GM19043 (cell line): Measurements from ENCODE around the gene NOP10.
"Not testable (repeated sequence)": the region's sequence is repeated elsewhere in the genome, so short reads cannot be mapped to it uniquely, and the experiment has no call there.

ENCODE experiments used
- ATAC-seq: cut with Tn5 transposase; IDR thresholded peaks from one replicate; pipeline ENCODE4 v1.9.1; 2021; ENCODE audit warnings: low read depth; ENCODE audit not compliant: unreplicated experiment

Gene NOP10

DNA sequence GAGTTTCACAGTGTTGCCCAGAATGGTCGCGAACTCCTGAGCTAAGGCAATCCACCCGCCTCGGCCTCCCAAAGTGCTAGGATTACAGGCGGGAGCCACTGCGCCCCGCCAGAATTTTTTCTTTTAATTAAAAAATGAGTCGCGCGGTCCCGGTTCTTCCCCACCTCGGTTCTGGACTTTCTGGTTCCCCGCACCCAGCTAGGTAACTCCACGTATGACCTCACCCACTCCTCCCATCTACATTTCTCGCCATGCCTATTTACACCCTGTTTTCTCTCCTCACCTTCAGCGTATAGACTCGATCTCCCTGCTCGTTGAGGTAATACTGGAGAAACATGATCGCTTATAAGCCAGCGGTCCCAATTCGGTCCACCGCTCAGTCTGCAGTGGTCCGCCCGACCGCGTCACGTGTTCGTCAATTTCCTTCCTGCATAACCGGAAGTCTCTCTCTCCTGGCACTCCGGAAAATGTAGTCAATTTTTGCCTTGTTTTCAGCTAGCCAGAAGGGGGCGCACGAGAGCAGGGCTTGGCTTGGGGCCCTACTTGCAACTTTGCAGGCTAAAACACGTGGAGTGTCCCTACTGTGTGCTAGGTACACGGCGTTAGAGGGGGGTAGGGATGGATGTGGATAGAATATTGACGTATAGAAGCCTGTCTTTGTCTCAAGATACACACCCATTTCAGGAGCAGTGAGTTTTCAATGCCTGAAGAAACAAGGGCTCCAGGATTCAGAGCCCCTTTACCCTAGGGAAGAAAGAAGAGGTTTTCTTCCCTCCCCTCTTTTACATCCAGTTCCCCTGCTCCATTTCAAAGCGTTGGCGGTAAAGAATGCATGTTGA is at the start of gene NOP10, which contains the start of gene NUTM1:
Gene NOP10 (minus strand): TSS at position 400 of the 839 bp plus-strand sequence. CDS start 63 bp downstream, at position 337.
Gene NUTM1 (plus strand): TSS at position 579 of the 839 bp plus-strand sequence. CDS start 382 bp downstream, outside the sequence.
- peak; percentile 86 for ATAC-seq

DNA sequence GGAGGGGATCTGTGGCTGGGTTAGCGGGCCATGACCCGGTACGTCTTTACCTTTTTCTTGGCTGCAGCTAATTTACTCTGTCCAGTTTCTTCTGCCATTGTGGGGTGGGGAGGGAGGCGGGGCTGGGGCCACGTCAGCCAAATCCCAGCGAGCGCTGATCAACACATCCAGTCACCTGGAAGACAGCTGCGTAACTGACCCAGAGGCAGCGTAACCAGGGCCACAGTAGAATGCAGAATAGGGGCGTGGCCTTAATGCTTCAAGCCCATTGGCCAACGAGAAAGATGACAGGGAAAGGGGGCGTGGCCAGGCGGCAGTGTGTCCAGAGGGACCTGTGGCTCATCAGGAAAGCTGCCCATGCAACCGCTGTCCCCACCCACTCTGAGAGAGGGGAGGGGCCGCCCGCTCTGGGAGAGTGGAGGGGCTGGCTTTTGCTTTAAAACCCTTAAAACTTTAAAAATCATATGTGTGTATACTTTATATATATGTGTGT is 46.7 kb upstream of the NOP10 start:
- ATAC-seq: not testable (repeated sequence)

DNA sequence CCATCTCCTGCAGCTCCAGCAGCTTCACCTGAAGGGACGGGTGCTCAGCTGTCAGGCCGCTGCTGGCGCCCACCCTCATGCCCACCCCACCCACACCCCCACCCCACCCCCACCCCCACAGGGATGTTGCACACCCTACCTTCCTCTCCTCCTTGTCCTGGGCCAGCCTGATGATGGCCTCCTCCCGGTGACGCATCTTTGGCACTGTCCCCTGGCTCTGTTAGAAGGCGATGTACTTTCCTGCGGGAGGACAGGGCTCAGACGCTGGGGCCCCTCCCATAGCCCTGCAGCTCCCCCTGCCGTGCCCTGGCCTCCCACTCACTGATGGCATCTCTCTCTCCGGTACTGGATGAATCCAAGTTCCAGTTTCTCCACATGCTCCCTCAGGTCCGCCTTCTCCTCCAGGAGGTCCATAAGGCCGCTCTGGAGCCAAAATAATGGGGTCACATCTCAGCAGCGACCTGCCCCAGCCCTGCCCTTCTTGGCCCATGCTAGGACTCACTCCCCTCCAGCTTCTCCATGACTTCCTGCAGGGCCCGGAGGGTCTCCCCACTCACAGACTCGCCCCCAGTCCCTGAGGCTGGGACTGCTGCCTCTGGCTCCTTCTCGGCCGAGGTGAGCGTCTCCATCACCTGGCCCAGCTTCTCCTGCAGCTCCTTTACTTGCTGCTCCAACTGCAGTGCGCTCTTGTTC is 39.0 kb upstream of the NOP10 start:
- not testable (repeated sequence) for ATAC-seq

DNA sequence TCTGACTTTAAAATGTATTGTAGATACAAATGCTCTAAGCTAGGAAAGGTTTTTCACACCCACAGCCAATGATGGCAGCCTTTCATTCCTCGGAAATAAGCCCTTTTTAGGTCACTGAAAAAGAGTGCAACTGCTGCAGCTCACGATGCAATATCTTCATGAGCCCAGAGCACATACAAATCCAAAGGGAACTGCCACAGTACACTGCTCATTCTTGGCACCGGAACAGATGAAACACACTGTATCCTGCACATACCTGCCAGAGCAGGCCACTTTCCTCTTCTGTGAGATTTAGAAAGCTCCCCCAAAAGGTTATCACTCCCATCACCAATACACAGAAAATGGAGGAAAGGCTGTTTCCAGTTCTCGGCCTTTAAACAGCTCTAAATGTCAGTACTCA is 37.6 kb upstream of the NOP10 start:
- ATAC-seq: not testable (repeated sequence)

DNA sequence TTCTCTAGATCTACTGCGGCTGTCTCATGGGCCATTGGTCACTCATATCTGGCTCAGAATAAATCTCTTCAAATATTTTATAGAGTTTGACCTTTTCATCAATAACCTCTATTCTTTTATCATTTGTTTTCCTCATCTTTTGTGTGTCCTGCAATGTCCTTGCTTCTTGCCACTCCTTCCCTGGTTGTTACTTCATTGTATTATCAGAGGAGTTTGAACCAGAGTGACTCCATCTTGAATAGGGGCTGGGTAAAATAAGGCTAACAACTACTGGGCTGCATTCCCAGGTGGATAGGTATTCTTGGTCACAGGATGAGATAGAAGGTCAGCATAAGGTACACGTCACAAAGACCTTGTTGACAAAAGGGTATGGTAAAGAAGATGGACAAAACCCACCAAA is 33.9 kb upstream of the NOP10 start:
- ATAC-seq: no peak

DNA sequence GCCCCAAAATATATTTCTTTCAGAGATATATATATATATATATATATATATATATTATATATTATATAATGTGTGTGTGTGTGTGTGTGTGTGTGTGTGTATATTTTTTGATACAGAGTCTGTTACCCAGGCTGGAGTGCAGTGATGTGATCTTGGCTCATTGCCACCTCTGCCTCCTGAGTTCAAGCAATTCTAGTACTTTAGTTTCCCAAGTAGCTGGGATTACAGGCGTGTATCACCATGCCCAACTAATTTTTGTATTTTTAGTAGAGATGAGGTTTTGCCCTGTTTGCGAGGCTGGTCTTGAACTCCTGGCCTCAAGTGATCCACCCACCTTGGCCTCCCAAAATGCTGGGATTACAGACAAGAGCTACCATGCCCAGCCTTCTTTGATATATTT is 32.6 kb upstream of the NOP10 start:
- not testable (repeated sequence) for ATAC-seq

DNA sequence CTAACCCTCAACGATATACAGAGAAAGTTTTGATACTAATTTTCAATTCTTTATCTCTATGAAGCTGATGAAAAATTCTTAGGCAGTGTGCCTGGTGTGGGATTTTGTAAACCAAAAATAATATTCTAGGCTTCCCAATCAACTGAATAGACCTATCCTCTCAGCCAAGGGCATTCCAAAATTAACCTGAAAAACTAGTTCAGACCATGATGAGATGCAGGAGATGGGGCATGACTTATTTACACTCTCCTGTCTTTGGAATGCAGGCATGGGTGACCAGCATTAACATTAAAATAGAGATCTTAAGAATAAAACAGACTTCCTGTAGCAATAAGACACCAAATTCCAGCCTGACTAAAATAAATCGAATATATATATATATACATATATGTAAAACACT is 31.9 kb upstream of the NOP10 start:
- no peak for ATAC-seq

DNA sequence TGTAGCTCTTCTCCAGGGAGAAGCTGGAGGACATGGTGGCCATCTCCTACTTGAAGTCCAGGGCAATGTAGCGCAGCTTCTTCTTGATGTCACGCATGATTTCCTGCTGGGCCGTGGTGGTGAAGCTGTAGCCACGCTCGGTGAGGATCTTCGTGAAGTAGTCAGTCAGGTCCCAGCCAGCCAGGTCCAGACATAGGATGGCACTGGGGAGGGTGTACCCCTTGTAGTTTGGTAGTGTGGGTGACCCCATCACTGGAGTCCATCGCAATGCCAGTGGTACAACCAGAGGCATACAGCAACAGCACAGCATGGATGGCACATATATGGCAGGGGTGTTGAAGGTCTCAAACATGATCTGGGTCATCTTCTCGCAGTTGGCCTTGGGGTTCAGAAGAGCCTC is 31.0 kb upstream of the NOP10 start:
- ATAC-seq: no peak

DNA sequence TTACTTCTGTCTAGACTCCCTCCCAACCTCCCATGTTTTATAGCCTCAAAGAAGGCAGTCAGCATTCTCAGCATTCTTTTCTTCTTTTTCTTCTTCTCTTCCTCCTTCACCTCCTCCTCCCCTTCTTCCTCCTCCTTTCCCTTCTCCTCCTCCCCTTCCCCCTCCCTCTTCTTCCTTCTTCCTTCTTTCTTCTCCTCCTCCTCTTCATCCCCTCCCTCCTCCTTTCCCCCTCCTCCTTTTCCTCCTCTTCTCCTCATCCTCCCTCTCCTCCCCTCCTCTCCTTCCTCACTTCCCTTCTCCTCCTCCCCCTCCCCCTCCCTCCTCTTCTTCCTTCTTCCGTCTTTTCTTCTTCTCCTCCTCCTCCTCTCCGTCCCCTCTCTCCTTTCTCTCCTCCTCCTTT is 27.7 kb upstream of the NOP10 start:
- ATAC-seq: no peak

DNA sequence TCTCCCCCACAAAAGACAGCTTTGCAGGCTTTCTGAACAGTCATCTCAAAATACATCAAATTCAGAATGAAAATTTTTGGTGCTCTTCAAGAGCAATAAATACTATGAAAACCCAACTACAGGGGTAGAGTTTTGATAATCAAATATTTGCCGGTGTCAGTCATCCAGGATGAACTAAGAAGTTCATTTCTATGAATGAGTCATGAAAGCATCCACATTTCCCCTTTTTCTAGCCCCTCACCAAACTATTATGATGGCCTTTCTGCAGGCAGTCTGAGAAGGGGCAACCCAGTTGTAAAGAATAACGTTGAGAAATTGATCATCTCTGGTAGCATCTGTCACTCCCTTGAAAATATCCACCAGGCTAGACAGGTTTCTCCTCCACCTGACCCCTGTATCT is 27.2 kb upstream of the NOP10 start:
- ATAC-seq: no peak

DNA sequence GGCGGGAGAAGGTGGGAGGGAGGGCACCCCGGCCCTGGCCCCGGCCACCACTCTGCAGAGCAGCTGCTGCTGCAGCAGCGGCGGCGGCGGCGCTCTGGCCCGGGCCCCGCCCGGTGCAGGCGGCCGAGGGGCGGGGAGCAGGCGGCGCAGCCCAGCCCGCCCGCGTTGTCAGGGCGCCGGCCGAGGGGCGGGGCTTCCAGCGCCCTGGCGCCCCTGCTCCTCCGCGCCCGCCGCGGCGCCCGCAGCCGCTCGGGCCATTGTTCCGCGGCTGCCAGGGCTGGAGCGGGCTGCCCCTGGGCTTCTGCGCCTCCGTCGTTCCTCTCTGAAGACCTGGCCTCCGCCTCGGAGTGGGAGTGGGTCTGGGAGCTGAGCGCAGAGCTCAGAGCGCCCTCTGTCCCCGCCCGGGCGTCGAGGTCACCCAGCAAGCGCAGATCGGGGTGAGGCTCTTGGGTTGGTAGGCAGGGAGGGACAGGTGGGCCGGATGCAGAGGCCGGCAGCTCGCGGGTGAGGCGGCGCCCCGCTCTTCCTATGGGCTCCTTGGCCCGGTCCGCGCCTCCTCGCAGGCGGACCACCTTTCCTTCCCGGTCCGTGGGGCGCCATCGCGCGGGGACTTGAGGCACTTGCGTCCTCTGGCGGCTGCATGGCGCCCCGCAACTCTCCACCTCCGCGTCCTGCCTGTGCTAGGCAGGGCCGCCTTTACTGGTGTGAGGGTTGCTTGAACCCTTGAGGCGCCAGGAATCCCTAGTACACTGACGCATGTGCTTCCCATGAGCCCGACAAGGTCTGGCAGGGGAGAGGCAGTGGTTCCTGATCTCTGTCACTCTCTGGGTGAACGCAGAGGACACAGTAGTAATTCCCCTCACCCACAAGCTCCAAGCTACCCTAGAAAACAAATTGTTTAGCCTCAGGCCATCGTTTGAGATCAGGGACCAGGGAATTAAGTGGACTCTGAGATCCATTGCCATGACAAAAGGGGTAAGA is 24.5 kb upstream of the NOP10 start, which contains the start of gene LPCAT4:
Gene LPCAT4 (minus strand): TSS at position 96 of the 981 bp plus-strand sequence. CDS start 96 bp downstream, outside the sequence.
- peak; percentile 70 for ATAC-seq

DNA sequence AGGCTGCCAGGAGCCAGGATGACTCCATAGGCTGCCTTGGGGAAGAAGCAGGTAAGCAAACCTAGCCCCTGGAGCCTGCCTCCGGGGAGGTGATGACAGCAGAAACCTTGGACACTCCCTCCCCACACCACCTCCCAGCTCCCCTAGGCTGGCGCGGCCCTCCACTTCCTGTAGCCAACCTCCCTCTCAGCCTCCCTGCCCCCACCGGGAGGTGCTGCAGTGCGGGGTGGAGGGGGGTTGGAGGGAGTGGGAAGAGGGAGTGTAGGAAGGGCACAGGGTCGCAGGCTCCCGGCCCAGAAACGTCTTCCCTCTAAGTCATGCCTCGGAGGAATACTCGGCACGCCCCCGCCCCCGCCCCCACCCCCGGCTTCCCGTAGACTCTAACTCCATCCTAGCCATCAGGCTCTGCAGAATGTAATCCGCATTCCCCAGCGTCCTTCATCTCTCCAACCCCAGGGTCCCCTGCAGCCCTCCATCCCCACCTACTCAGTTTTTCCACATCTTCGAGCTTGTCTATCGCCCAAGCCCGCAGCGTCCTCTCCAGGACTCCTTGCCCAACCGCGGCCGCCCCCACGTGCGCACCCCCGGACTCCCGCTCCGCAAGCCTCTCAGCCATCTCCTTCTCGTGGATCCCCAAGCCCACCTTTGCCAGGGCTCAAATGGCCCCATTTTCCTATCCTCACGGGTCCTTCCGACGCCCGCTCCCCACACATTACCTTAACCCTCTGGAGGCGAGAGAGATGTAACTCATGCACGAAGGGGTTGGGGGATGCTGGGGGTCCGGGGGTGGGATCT is 23.5 kb upstream of the NOP10 start:
- ATAC-seq: no peak

DNA sequence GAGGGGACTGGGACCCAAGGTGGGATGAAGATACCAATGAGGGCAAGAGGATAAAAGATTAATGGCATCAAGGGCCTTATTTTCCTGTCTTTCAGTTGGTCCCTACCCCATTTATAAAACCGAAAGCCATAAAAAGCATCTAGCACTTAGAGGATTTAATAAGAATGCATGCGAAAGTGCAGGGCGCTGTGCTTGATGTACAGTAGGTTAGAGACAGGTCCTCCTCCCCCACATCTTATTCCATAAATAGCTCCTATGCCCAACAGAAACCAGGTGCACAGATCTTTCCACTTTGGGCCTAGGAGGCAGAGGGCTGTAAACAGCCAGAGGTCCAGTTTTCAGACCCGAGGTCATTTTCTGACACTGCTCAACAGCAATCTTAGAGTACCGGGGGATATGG is 22.9 kb upstream of the NOP10 start:
- ATAC-seq: no peak

DNA sequence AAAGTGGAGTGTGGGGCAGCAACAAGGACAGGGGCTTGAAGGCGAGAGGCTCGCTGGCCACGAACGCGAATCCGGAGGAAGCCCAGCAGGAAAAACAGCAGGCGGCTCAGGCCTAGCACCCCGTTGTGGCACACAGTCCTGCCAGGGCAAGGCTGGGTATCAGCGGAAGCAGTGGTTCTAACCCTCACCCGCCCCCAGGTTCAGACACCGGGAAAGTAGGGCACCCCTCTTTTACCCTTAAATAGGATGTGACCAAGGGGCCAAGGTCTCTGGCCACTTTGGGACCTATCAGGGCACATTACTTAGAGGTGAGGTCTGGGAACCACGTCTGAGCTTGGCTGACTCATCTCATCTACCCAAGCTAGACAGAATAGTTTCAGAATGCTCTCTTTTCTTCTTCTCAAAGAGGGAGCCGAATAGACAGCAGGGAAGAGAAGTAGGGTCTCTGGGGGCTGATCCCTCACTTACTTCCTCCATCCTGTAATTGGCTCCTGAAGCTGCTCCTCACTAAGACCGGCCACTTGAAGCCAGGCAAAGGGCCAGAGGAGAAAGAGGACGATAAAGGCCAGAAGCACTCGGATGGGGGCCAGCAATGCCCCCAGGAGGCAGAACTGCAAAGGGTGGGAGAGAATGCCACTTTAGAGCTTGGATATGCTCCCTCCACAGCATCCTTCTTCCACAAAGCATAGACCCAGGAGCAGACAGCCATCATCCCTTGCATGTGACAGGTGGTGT is 22.3 kb upstream of the NOP10 start:
- ATAC-seq: no peak

DNA sequence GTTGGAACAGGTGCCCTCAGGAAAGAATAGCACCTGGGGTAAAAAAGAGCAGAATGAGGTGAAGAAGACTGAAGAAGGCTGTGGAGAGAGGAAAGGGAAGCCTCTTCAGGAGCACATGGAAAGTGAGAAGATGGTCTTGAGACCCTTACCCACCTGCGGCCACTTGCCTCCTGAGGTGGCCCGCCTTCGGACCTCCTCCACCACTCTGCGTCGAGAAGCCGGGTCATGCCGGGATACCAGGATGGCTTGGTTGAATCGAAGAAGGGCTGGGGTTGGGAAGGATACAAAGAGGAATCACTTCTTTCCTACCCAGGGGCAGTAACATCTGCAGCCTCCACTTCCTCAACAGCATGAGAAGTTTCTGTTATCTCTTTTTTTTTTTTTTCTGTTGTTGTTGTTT is 21.1 kb upstream of the NOP10 start:
- no peak for ATAC-seq

DNA sequence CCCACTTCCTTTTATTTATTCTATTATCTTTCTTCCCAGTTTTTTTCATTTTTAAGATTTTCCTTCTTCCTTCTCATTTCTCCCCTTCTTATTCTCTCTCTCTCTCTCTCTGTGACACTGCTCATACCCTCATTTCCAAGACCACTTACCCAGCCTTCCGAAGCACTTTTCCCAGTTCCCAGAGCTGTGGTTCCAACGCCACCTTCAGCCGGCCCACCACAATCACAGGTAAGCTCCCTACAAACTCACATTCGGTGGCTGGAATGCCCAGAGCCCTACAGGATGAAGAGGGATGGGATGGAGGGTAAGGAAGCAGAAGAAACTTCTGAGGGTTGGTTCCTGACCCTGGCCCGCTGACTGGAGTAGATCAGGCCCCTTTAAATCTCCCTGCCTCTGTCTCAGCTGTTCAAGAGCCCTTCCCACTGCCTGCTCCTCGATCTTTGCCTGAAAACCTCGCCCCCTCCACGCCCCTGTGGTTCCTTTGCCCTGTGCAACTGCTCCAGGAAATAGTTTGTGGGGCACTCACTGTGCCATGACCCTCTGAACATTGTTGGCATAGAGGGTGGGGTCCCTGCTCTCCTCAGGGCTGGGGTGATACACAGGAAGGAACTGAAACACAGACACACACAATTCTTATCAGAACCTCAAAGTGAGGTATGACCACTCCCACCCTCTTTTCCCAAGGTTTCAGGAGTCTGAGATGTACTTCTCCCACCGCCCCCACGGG is 19.3 kb upstream of the NOP10 start:
- no peak for ATAC-seq

DNA sequence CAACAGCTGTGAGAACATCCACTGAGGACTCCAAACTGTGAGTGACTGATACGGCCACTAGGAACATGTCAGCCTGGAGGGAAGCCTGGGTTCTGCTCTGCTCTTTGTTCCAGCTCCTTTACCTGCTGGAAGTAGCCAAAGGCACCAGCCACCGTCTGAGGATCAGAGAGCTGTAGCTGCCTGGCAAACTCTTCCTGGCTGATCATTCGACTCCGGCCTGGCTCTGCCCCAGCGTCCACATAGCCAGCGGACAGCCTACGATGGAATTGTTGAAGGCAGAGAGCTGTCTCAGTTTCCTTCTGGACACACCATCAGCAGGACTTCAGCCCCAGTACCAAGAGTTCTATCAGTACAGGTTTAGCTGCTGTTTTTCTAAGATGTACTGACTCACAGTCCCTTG is 18.3 kb upstream of the NOP10 start:
- ATAC-seq: no peak

DNA sequence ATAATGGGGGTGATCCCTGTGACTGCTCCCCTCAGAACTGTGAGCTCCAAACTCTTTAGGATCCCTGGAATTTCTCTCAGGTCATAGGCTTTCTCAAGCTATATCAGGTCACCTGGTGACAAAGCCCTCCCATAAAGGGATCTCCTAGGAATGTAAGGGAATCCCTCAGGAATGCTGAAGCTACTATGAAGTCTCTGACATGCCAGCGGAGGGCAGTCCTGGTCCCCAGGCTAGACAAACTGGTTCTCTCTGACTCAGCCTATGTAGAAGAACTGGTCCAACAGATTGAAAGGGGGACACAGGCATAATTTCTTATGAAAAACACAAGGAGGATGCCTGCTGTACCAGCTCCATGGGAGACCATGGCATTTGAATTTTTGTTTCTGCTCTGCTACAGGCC is 17.4 kb upstream of the NOP10 start:
- no peak for ATAC-seq
